NCI-H146 (cell line): Measurements from ENCODE around the gene HTT-AS.

Experiments
- DNase-seq: peaks from one replicate; lab custom pipeline; 2025; lab: John Stamatoyannopoulos, UW

HTT-AS gene

GRCh38 chr4:3087115-3087797 lies 12.9 kb upstream of the HTT-AS start:
- no peak for DNase-seq

DNA sequence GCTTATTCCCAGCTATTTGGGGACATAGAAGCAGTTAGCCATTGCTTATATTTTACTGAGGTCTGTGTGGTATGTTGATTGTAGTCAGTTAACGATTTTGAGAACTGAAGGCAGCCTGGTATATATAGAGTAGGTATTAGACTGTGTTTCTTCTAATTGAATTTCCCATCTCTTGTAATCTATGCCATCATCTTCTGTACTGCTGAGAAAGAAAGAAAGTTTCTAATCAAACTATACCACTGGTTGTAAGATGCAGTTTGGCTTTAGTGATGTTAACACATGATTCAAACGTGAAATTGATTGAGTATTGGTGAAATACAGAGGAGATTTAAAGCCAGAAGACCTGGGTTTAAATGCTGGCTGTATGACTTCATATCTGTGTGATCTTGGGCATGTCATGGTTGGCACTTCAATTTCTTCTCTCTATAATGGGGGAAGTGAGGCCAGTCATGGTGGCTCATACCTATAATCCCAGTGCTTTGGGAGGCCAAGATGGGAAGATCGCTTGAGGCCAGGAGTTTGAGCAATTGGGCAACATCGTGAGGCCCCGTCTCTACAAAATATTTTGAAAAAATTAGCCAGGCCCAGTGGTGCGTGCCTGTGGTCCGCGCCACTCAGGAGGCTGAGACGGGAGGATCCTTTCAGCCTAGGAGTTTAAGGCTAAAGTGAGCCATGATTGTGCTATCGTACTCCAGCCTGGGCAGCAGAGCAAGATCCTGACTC lies 11.8 kb upstream of the HTT-AS start:
- no peak for DNase-seq

DNA sequence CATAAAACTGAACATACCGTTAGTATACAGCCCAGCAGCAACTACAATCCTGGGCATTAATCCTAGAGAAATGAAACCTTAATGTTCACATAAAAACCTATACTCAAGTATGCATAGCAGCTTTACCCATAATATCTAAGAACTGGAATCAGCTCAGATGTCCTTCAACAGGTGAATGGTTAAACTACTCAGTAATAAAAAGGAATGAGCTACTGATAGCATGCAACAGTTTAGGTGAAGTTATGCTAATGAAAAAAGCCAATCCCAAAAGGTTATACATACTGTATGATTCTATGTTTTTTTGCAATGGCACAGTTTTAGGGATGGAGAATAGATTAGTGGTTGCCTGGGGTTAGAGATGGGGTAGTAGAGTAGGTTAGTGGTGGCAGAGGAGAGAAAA lies 9.4 kb upstream of the HTT-AS start:
- no peak for DNase-seq

- DNase-seq = no peak
Measured at GRCh38 chr4:3082925-3083515, 8.7 kb upstream of the HTT-AS start.

DNA sequence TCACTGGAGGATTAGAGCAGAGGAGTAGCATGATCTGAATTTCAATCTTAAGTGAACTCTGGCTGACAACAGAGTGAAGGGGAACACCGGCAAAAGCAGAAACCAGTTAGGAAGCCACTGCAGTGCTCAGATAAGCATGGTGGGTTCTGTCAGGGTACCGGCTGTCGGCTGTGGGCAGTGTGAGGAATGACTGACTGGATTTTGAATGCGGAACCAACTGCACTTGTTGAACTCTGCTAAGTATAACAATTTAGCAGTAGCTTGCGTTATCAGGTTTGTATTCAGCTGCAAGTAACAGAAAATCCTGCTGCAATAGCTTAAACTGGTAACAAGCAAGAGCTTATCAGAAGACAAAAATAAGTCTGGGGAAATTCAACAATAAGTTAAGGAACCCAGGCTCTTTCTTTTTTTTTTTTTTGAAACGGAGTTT lies 5.4 kb upstream of the HTT-AS start:
- DNase-seq = no peak

DNA sequence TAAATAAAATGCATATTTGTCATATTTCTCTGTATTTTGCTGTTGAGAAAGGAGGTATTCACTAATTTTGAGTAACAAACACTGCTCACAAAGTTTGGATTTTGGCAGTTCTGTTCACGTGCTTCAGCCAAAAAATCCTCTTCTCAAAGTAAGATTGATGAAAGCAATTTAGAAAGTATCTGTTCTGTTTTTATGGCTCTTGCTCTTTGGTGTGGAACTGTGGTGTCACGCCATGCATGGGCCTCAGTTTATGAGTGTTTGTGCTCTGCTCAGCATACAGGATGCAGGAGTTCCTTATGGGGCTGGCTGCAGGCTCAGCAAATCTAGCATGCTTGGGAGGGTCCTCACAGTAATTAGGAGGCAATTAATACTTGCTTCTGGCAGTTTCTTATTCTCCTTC lies 3.5 kb upstream of the HTT-AS start:
- DNase-seq = no peak

DNA sequence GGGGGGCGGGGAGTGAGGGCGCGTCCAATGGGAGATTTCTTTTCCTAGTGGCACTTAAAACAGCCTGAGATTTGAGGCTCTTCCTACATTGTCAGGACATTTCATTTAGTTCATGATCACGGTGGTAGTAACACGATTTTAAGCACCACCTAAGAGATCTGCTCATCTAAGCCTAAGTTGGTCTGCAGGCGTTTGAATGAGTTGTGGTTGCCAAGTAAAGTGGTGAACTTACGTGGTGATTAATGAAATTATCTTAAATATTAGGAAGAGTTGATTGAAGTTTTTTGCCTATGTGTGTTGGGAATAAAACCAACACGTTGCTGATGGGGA lies 1.3 kb upstream of the HTT-AS start:
- no peak for DNase-seq

DNA sequence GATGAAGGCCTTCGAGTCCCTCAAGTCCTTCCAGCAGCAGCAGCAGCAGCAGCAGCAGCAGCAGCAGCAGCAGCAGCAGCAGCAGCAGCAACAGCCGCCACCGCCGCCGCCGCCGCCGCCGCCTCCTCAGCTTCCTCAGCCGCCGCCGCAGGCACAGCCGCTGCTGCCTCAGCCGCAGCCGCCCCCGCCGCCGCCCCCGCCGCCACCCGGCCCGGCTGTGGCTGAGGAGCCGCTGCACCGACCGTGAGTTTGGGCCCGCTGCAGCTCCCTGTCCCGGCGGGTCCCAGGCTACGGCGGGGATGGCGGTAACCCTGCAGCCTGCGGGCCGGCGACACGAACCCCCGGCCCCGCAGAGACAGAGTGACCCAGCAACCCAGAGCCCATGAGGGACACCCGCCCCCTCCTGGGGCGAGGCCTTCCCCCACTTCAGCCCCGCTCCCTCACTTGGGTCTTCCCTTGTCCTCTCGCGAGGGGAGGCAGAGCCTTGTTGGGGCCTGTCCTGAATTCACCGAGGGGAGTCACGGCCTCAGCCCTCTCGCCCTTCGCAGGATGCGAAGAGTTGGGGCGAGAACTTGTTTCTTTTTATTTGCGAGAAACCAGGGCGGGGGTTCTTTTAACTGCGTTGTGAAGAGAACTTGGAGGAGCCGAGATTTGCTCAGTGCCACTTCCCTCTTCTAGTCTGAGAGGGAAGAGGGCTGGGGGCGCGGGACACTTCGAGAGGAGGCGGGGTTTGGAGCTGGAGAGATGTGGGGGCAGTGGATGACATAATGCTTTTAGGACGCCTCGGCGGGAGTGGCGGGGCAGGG lies 711 bp upstream of the HTT-AS start:
- DNase-seq = peak; percentile 69

GRCh38 chr4:3073158-3074077 lies 920 bp downstream of the HTT-AS start:
- DNase-seq = peak; percentile 62

DNA sequence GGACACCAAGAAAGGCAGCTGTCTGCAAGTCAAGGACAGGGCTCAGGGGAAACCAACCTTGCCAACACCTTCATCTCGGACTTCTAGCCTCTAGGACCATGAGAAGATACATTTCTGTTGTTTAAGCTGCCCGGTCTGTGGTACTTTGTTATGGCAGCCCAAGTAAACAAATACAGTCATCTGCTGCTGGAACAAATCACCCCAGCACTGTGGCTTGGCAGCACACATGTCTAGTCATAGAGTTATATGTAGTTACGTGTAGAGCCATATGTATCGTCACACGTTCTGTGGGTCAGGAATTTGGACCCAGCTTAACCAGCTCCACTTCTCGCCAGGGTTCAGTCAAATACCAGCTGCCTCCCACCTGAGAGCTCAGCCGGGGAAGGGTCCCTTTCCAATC lies 2.5 kb downstream of the HTT-AS start:
- no peak for DNase-seq

- no peak for DNase-seq
Measured at GRCh38 chr4:3070709-3071500, 3.4 kb downstream of the HTT-AS start.

DNA sequence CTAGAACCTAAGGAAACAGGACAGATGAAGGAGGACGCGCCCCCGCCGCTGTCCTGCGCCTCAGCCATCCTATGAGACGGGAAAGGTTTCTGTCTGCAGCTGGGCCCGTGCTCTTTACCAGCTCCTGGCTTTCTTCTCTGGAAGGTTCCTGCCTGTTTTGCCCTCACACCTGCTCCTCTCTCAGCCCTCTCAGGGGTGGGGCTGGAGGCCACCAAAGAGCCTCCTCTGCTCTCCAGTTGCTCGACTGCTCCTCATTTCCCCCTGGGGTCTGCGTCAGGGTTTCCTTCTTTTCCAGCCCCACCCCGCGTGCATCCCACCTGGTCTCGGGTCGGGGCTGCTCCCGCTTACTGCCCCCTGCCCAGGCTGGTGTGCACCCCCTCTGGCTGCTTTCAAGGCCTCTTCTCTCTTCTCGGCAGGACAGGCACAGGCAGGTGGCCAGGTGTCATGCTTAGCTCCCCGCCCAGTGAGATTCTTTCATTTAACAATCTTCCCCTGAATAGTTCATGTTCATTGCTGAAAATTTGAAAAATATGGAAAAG lies 4.6 kb downstream of the HTT-AS start:
- DNase-seq = no peak

DNA sequence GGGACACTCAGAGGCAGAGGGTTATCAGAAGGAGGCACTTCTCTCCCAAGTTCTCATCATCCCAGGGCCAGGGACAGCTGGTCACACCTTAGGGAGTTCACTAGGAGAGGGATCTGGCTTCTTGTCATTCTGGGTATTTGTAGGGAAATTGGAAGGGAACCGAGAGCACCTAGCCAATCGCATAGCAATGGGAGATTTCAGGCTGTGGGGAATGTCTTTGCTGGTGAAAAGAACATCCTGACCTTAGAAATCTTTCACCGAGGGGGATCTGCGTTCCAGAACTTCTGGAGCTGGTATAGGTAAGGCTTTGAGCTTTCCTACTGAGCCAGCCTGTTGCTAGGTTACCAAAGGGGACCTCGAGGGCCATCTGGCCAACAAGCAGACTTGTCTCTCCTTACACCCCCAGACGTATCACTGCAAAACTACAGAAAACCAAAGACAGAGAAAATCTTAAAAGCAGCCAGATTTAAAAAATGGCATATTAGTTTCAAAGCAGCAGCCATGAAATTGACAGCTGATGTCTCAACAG lies 6.8 kb downstream of the HTT-AS start:
- no peak for DNase-seq

DNA sequence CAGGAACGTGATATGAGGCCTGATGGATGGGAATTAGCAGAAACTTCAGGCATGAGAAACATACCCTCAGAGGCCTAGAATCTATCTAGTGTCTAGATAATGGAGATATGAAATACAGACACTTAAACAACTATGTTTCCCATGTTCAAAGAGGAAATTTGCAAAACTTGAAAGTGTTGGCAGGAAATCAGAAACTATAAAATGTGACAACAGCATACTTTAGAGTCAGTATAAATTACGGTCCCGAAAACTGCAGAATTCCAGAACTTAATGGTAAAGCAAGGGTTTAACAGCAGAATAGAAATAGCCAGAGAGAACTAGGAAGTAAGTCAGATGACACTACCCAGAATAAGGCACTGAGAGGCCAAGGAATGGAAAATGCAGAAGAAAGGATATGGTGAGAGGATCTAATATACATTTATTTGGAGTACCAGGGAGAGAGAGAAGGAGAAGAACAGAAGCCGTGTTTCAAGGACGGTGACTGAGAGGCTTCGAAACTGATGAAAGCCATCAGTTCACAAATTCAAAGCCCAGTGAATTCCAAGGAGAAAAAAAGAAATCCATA lies 7.4 kb downstream of the HTT-AS start:
- no peak for DNase-seq

DNA sequence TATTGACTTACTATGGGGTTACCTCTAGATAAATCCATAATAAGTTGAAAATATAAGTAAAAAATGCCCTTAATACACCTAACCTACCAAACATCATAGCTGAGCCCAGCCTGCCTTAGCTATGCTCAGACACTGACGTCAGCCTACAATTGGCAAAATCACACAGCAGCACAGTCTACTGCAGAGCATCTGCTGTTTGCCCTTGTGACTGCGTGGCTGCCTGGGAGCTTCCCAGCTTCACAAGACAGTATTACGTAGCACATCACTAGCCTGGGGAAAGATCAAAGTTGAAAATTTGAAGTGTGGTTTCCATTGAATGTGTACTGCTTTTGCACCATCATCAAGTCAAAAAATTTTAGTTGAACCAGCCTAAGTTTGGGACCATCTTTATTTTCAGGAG lies 8.8 kb downstream of the HTT-AS start:
- DNase-seq = no peak

GRCh38 chr4:3062471-3062870 lies 11.9 kb downstream of the HTT-AS start:
- no peak for DNase-seq

GRCh38 chr4:3060946-3061345 lies 13.4 kb downstream of the HTT-AS start:
- DNase-seq = no peak

DNA sequence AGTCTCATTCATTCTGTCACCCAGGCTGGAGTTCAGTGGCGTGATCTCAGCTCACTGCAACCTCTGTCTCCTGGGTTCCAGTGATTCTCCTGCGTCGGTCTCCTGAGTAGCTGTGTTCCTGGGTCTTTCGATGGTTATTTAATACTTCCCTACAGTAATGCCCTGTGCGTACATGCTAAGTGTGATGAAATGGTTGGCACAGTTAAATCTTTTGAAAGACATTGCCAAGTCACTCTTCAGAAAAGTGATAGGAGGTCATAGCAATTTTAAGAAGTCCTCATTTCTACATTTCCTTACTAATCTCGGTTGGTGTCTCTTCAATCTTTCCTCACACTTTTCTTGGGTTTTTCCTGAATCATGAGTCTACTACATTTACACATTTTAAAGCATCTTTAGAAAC lies 14.4 kb downstream of the HTT-AS start:
- no peak for DNase-seq

DNA sequence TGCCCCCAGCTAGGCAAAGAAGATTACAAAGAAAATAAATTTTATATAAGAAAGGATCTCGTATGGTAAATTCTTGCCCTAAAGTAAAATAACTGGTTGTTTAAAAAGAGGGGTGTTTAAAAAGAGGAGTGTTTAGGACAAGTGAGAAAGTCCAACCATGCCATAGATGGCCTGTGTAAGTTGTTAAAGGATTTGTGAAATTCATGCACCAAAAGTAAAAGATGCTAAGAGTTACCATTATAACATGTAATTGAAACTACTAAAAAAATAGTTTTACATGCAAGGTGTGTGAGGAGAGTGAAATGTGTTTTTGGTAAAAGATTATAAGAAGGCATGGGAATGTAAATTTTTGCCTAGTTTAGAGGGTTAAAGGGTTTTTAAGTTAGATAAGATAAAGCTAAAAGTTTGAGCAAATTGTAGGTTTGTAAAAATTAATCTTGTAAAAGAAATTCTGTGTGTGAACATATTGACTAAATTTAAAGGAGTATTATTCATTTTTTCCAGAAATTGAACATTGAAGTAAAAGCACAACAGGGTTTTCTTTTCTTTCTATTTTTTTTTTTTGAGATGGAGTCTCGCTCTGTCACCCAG lies 20.1 kb downstream of the HTT-AS start:
- DNase-seq = no peak
